Tibial nerve (tissue), 4 donors: ENCODE data around the gene HOMEZ.

Experiments used
- EP300 ChIP-seq, 2 donors: sonication (generic); formaldehyde crosslinking; IDR thresholded peaks; one replicate each; pipeline ENCODE4 v1.6.1; 2017; ENCODE audit warnings: antibody characterized with exemption in 2 of 2, mild to moderate bottlenecking in 1 of 2
- TF ChIP-seq, protein P1 (sequence below), 5 experiments: fragments of 200-600 bp in 3 of 5; fragments of 450-650 bp in 2 of 5; sonication (generic) in 3 of 5; IDR thresholded peaks; one replicate each; pipeline ENCODE4 v1.5.1; 2016 to 2019; ENCODE audit warnings: antibody characterized with exemption in 5 of 5, mild to moderate bottlenecking in 3 of 5, moderate library complexity in 2 of 5

DNA sequence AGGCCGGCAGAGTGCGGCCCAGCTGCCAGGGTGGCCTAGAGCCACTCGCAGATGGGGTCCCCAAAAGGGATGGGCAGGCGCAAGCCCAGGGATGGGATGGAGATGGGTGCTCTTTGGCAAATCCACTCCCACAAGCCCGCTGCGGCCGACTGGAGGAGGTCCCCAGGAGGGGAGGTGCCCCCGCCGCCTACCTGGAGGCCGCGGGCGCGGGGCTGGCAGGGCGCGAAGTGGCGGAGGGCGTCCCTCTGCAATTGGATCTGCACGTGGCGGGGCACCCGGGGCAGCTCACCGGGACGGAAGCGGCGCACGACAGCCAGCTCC is 16.0 kb upstream of the HOMEZ start:
- TF ChIP-seq EP300 (IDR thresholded peaks at IDR 0.05), result peak; percentile 55 to 83
- TF ChIP-seq, protein P1, sequence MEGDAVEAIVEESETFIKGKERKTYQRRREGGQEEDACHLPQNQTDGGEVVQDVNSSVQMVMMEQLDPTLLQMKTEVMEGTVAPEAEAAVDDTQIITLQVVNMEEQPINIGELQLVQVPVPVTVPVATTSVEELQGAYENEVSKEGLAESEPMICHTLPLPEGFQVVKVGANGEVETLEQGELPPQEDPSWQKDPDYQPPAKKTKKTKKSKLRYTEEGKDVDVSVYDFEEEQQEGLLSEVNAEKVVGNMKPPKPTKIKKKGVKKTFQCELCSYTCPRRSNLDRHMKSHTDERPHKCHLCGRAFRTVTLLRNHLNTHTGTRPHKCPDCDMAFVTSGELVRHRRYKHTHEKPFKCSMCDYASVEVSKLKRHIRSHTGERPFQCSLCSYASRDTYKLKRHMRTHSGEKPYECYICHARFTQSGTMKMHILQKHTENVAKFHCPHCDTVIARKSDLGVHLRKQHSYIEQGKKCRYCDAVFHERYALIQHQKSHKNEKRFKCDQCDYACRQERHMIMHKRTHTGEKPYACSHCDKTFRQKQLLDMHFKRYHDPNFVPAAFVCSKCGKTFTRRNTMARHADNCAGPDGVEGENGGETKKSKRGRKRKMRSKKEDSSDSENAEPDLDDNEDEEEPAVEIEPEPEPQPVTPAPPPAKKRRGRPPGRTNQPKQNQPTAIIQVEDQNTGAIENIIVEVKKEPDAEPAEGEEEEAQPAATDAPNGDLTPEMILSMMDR (IDR thresholded peaks at IDR 0.05), result no peak
